Esophagus squamous epithelium (tissue), 5 donors: ENCODE data around the gene ZNF189. TPM values are rescaled to one million over a fixed set of nuclear protein-coding genes. Genes with fewer than 3 reads are reported as not detected.

ENCODE experiments used
- DNase-seq: peaks from one replicate; lab custom pipeline; 2025; lab: John Stamatoyannopoulos, UW
- H3K27ac ChIP-seq, 4 donors: fragments of 200-600 bp; sonication (generic); one replicate each; pipeline ENCODE4 v1.5.1; 2016 to 2019; ENCODE audit warnings: mild to moderate bottlenecking in 1 of 4
- H3K27me3 ChIP-seq, 4 donors: fragments of 200-600 bp; sonication (generic); 1 replicate in 3 of 4; 2 replicates in 1 of 4; pipeline versions ENCODE4 v1.5.1 to v1.6.0; 2017 to 2021; ENCODE audit warnings: antibody characterized with exemption in 1 of 4
- H3K36me3 ChIP-seq, 3 donors: fragments of 200-600 bp; sonication (generic); one replicate each; pipeline ENCODE4 v1.5.1; 2016 to 2019
- H3K4me1 ChIP-seq, 3 donors: fragments of 200-600 bp; sonication (generic); one replicate each; pipeline ENCODE4 v1.5.1; 2017 to 2019
- H3K4me3 ChIP-seq, 4 donors: fragments of 200-600 bp; sonication (generic); 1 replicate in 3 of 4; 2 replicates in 1 of 4; pipeline ENCODE4 v1.5.1; 2016 to 2019; ENCODE audit warnings: mild to moderate bottlenecking in 2 of 4, moderate library complexity in 1 of 4
- H3K9me3 ChIP-seq, 3 donors: fragments of 200-600 bp; sonication (generic); one replicate each; pipeline ENCODE4 v1.5.1; 2016 to 2019
- CTCF ChIP-seq, 6 experiments: fragments of 450-650 bp in 4 of 6; fragments of 200-600 bp in 2 of 6; sonication (generic) in 2 of 6; IDR thresholded peaks; one replicate each; pipeline ENCODE4 v1.5.1; 2016 to 2019; ENCODE audit warnings: antibody characterized with exemption in 6 of 6, mild to moderate bottlenecking in 4 of 6, moderate library complexity in 4 of 6
- POLR2A ChIP-seq, 4 donors: fragments of 450-650 bp; IDR thresholded peaks; one replicate each; pipeline ENCODE4 v1.6.1; 2017; ENCODE audit warnings: antibody characterized with exemption in 4 of 4, mild to moderate bottlenecking in 4 of 4, moderate library complexity in 3 of 4
- WGBS, 2 donors: methylation state at CpG; one replicate each; pipeline ENCODE4 v1.1.5; 2018; 5-methylcytosine and 5-hydroxymethylcytosine counted together
- intact Hi-C: fragments of 100-400 bp; cut with DNase I; formaldehyde crosslinking; loops from one replicate; pipeline ENCODE4 v1.15.0; 2022
- total RNA-seq, 4 donors: library from RNA; depleted of rRNA; stranded (reverse); fragments of >200 nt; gene quantifications; one replicate each; pipeline ENCODE4 v1.1.0, GENCODE V29; 2016
- donor health status: DM: yes; HTN: yes; CAD: no.

Gene ZNF189
- total RNA-seq, 4 donors from 2014 or later: 5.0 to 14.7 (median 6.6) TPM

GRCh38 chr9:101398930-101399642, 435 bp downstream of the ZNF189 start:
- Histone ChIP-seq H3K27me3 (peaks cover 0 to 3% (median 0%) of the 10 kb centered on the region in 4 donors), H3K9me3 (peaks cover 0 to 21% (median 5%) of the 10 kb centered on the region in 3 donors), H3K4me1 (peaks cover 12 to 43% (median 17%) of the 10 kb centered on the region in 3 donors), H3K36me3 (peaks cover 17 to 63% (median 23%) of the 10 kb centered on the region in 3 donors), H3K27ac (peak overlapping the region; percentile 85 to 94 (median 90)), H3K4me3 (peak overlapping the region; percentile 60 to 84 (median 69))
- intact Hi-C loops: no loop called here
- 2 to 4% methylated on average over 11 to 14 of the region's 28 CpGs for WGBS, 2 donors
- no peak for TF ChIP-seq CTCF (IDR thresholded peaks at IDR 0.05)
- TF ChIP-seq POLR2A (IDR thresholded peaks at IDR 0.05): no peak
- DNase-seq: peak; percentile 59

GRCh38 chr9:101399643-101399970, 956 bp downstream of the ZNF189 start:
- DNase-seq: no peak
- Histone ChIP-seq H3K27me3 (peaks cover 0 to 3% (median 0%) of the 10 kb centered on the region in 4 donors), H3K36me3 (peaks cover 17 to 65% (median 23%) of the 10 kb centered on the region in 3 donors), H3K4me3 (peak overlapping the region; percentile 60 to 84 (median 69)), H3K27ac (peak overlapping the region; percentile 85 to 94 (median 90)), H3K9me3 (peaks cover 0 to 25% (median 10%) of the 10 kb centered on the region in 3 donors), H3K4me1 (peaks cover 12 to 43% (median 17%) of the 10 kb centered on the region in 3 donors)
- intact Hi-C loops: no loop called here
- 0 to 9% methylated on average over 2 of the region's 2 CpGs for WGBS, 2 donors
- TF ChIP-seq POLR2A (IDR thresholded peaks at IDR 0.05) (no peak), CTCF (IDR thresholded peaks at IDR 0.05) (no peak)

- DNase-seq: no peak
- TF ChIP-seq POLR2A (IDR thresholded peaks at IDR 0.05) (no peak), CTCF (IDR thresholded peaks at IDR 0.05) (no peak)
- intact Hi-C loops: no loop called here
- Histone ChIP-seq H3K27ac (no peak overlapping the region), H3K4me3 (peak overlapping the region in 2 of 4 donors; percentile 64 to 84), H3K27me3 (peaks cover 0 to 3% (median 0%) of the 10 kb centered on the region in 4 donors), H3K36me3 (peaks cover 22 to 69% (median 23%) of the 10 kb centered on the region in 3 donors), H3K9me3 (peaks cover 0 to 30% (median 15%) of the 10 kb centered on the region in 3 donors), H3K4me1 (peaks cover 12 to 43% (median 17%) of the 10 kb centered on the region in 3 donors)
- 40 to 43% methylated on average over 5 of the region's 5 CpGs for WGBS, 2 donors
Observed at GRCh38 chr9:101400120-101400519, 1.5 kb downstream of the ZNF189 start.

- Histone ChIP-seq H3K27ac (no peak overlapping the region), H3K9me3 (peaks cover 0 to 66% (median 50%) of the 10 kb centered on the region in 3 donors), H3K36me3 (peaks cover 42 to 89% (median 43%) of the 10 kb centered on the region in 3 donors), H3K4me1 (peaks cover 7 to 22% (median 12%) of the 10 kb centered on the region in 3 donors), H3K4me3 (no peak overlapping the region), H3K27me3 (peaks cover 0 to 3% (median 0%) of the 10 kb centered on the region in 4 donors)
- no peak for DNase-seq
- 92 to 93% methylated on average over 9 of the region's 9 CpGs for whole genome bisulfite sequencing, 2 donors
- intact Hi-C loops: no loop called here
- no peak for TF ChIP-seq CTCF (IDR thresholded peaks at IDR 0.05)
- TF ChIP-seq POLR2A (IDR thresholded peaks at IDR 0.05): no peak
Observed at GRCh38 chr9:101403516-101404285, 5.0 kb downstream of the ZNF189 start.
